HG03196 (cell line): ENCODE results near the gene RICTOR.

Experiments
- ATAC-seq: cut with Tn5 transposase; IDR thresholded peaks from one replicate; pipeline ENCODE4 v1.9.1; 2021; ENCODE audit not compliant: unreplicated experiment

Gene RICTOR

GRCh38 chr5:39100301-39100850 lies 26.2 kb upstream of the RICTOR start:
- ATAC-seq = no peak

- ATAC-seq = no peak
These were observed 25.6 kb upstream of the RICTOR start for GRCh38 chr5:39099831-39100230.

- ATAC-seq = no peak
These were observed 19.2 kb upstream of the RICTOR start for GRCh38 chr5:39093352-39093751.

- ATAC-seq = no peak
These were observed 18.6 kb upstream of the RICTOR start for GRCh38 chr5:39092581-39093351.

GRCh38 chr5:39091940-39092580 lies 17.9 kb upstream of the RICTOR start:
- no peak for ATAC-seq

- ATAC-seq = no peak
These were observed 9.8 kb upstream of the RICTOR start for GRCh38 chr5:39083968-39084367.

GRCh38 chr5:39082995-39083394 lies 8.8 kb upstream of the RICTOR start:
- no peak for ATAC-seq

- ATAC-seq = no peak
These were observed 6.5 kb upstream of the RICTOR start for GRCh38 chr5:39080597-39081204.

GRCh38 chr5:39080168-39080567 lies 6.0 kb upstream of the RICTOR start:
- no peak for ATAC-seq

- no peak for ATAC-seq
These were observed 4.9 kb upstream of the RICTOR start for GRCh38 chr5:39079147-39079546.

- no peak for ATAC-seq
These were observed 2.8 kb upstream of the RICTOR start for GRCh38 chr5:39076757-39077728.

GRCh38 chr5:39076101-39076756 lies 2.0 kb upstream of the RICTOR start:
- no peak for ATAC-seq

GRCh38 chr5:39073767-39074016 lies 507 bp downstream of the RICTOR start:
- ATAC-seq = peak; percentile 31

- peak; percentile 43 for ATAC-seq
These were observed 1.1 kb downstream of the RICTOR start for GRCh38 chr5:39072925-39073766.

- ATAC-seq = no peak
These were observed 6.1 kb downstream of the RICTOR start for GRCh38 chr5:39068099-39068498.

GRCh38 chr5:39064450-39064849 lies 9.7 kb downstream of the RICTOR start:
- ATAC-seq = no peak

- ATAC-seq = no peak
These were observed 11.2 kb downstream of the RICTOR start for GRCh38 chr5:39063037-39063436.

- ATAC-seq = no peak
These were observed 11.7 kb downstream of the RICTOR start for GRCh38 chr5:39062530-39062929.

GRCh38 chr5:39062104-39062503 lies 12.1 kb downstream of the RICTOR start:
- no peak for ATAC-seq

GRCh38 chr5:39059064-39059463 lies 15.1 kb downstream of the RICTOR start:
- ATAC-seq = no peak
